WI38 (cell line): Measurements from ENCODE around the gene BEGAIN.

Experiments used
- H3K4me3 ChIP-seq: 2 replicates; pipeline ENCODE4 v1.5.1; 2011; ENCODE audit warnings: low read depth, mild to moderate bottlenecking, control low read depth, low read length
- TF ChIP-seq, protein P1 (sequence below): IDR thresholded peaks from 2 replicates; pipeline ENCODE4 v1.5.1; 2012; ENCODE audit warnings: low read depth, mild to moderate bottlenecking, control low read depth, low read length

Gene BEGAIN

DNA sequence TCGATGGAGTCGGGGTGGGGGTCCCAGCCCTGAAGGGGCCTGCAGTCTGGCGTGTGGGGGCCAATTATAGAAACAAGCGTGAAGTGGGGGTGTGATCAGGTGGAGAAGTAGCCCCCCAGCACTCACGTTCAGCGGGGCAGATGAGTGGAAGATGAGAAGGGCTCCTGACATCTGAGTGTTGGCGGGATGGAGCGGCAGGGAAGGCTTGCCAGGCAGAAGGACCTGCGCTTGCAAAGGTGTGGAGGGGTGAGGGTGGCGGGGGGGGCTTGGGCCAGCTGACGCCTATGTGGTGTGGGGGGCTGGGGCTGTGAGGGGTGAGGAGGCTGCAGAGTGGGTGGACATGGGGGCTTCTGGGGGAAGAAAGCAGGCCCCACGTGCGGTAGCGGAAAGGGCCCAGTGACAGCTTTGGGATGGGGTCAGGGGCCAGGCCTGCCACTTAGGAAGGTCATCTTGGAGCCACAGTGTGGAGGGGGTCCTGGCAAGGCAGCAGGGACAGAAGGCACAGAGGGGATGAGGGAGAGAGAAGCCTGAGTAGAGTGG, 22.2 kb upstream of the BEGAIN start:
- H3K4me3 ChIP-seq, result no peak overlapping the region
- TF ChIP-seq, protein P1, sequence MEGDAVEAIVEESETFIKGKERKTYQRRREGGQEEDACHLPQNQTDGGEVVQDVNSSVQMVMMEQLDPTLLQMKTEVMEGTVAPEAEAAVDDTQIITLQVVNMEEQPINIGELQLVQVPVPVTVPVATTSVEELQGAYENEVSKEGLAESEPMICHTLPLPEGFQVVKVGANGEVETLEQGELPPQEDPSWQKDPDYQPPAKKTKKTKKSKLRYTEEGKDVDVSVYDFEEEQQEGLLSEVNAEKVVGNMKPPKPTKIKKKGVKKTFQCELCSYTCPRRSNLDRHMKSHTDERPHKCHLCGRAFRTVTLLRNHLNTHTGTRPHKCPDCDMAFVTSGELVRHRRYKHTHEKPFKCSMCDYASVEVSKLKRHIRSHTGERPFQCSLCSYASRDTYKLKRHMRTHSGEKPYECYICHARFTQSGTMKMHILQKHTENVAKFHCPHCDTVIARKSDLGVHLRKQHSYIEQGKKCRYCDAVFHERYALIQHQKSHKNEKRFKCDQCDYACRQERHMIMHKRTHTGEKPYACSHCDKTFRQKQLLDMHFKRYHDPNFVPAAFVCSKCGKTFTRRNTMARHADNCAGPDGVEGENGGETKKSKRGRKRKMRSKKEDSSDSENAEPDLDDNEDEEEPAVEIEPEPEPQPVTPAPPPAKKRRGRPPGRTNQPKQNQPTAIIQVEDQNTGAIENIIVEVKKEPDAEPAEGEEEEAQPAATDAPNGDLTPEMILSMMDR, result no peak

DNA sequence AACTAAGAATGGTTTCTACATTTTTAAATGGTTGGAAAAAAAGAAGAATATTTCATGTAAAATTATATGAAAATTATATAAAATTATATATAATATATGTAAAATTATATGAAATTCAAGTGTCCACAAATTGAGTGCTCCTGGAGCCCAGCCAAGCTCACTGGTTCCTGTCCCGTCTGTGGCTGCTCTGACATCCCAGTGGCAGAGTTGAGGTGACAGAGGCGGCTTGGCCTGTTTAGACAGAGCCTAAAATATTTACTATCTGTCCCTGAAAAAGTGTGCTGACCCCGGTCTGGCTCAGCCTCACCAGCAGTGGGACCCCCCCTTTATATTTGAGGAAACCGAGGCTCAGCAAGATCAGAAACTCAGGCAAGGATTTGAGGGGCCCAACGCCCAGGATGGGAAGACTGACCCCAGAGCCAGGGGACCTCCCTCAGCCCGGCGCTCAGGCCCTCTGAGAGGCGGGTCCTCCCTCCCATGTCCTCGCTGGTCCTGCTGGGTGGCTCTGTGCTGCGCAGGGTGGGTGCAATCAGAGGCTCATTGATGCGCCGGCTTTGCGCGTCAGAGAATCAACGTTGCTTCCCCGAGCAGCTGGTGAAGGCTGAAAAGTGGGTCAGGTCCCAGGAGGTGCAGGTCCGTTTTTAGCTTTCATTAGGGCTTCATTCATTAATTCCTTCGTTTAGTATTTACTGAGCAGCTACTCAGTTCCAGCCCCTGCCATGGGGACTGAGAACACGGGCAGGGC, 21.5 kb upstream of the BEGAIN start:
- TF ChIP-seq, protein P1, result no peak
- no peak overlapping the region for H3K4me3 ChIP-seq

DNA sequence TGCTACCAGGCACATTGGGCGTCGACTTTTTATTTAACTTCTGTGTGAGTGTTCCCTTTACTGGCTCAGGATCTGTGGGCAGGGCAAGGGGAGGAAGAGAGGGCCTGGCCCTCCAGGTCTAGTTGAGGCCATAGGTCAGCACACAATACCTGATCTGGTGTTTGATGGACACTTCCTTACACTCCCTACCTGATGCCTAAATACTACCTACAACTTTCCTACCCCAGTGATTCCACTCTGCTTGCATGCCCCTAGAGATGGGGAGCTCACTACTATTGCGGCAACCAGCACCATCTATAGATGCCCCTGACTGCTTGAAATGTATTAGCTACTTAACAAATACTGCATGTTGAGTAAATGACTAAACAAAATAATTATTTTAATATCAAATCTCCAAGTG, 20.8 kb upstream of the BEGAIN start:
- TF ChIP-seq, protein P1, result no peak
- H3K4me3 ChIP-seq, result no peak overlapping the region

DNA sequence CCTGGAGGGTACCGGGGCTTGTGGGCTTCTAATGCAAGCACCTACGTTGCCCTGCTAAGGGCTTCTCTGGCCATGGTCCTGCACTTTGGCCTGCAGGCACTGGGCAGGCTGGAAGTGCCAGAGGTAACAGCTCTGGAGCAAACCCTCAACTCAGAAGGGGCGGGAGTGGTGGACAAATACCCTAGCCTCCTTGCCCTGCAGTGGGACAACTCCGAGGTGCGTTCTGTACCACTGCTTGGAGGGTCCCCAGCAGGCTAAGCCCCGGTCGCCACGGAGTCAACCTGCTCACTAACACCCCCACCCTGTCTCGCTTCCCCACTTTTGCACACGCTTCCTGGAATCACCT, 20.4 kb upstream of the BEGAIN start:
- TF ChIP-seq, protein P1, result no peak
- no peak overlapping the region for H3K4me3 ChIP-seq

DNA sequence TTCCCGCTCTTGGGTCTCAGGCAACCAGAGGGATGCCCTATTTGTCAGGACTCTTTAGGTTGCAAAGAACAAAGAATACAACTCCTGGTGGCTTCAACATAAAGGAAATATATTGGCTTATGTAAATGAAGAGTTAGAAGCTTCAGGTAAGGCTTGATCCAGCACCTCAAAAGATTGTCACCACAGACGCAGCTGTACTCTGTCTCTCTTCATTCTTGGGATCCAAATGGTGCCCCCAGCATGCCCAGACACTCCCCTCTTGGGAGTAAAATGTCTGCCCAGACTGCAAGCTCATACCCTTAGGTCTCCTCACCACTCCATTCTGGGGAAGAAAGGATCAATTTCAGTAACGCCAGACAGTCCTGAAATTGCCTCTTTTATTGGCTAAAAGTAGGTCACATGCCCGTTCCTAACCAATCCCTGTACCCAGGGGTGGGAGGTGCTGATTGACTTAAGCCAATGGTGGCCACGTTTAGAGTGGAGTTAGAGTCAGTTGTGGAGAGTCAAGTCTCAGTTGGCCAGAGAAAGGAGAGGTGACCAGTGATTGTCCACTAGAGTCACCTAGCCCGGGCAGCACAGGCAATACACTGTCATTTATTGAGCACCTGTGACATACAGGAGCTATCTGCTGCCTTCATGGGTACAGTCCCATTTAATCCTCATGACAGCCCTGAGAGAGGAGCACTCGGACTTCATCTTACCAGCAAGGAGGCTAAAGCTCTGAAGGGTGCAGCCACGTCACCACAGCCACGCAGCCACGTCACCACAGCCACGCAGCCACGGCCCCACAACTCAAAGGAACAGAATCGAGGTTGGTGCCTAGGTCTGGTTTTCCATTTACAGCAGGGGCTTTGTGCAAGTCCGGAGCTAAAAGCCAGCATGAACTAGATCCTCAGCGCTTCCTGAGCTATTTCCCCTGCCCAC, 19.7 kb upstream of the BEGAIN start:
- TF ChIP-seq, protein P1, result no peak
- no peak overlapping the region for H3K4me3 ChIP-seq

DNA sequence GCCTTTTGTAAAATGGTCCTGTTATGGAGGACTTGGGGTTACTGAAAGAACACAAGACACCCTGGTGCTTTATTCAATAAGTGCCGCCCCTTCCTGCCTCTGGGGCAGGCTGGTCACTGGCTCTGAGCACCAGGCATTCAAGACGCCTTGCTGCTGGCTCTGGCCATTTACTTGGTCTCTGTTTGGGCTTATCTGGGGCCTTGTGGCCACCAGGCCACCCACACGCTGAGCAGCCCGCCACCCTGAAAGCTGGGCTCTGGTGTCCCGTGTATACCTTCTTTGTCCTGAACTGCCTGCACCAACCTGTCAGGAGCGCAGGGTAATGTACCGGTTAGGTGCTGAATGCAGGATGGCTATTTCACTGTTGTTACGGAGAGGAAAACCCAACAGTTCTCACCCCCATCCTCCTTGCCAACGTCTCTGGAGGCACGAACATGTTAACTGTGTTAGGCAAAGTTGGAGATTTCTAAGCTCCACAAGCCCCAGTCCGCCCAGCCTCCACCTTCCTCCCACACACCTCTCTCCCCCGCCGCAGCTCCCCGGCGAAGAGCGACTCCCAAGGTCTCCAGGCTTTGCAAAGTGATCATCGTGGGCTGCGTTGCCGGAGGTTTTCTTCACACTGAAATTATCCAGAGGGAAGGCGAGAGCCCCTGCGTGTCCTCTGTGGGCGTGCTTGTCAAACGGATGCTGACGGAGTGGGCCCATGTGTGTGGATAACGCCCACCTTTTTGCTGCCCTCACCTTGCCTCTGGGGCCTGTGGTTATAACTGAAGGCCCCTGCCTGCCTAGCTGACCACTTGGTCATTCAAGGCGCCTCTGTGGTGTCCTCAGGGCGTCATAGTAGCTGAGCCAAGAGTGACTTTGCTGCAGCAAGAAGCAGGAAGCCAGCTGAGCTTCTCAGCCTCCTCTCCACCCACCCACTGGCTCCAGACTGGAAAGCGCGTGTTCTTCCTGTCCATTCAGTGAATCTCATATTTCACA, 18.8 kb upstream of the BEGAIN start:
- H3K4me3 ChIP-seq, result no peak overlapping the region
- TF ChIP-seq, protein P1, result no peak
